Stimulated activated CD4-positive, alpha-beta T cell treated with anti-CD3 and anti-CD28 coated beads, Interleukin-2, amount 100 ng/mL, for 4 hours (primary cell): ENCODE measurements around the gene EMID1.

Experiments
- DNase-seq: peaks from one replicate; pipeline ENCODE4 v3.0.0-alpha.2; 2020; ENCODE audit warnings: low read depth

Gene EMID1

GRCh38 chr22:29205594-29206371, at the start of gene EMID1:
EMID1 (plus strand) TSS chr22:29205896; CDS start chr22:29206039, 143 bp downstream.
- no peak for DNase-seq

DNA sequence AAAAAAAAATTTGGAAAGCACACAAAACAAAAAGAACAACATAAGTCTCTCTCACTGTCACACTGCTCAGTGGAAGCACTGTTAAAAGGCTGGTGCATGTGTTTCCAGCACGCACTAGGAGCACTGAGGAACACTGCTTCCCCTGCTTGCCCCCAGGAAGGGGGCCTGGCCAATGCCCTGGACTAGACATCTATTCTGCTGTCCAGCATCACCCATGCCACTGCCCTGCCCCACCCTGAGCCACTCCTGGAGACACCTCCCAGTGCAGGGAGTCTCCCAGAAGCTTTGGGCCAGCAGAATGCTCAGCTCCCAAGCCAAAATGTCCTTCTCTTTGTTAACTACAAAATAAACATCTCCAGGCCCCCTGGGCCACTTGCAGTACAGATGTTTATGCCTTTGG, 49.7 kb upstream of the EMID1 start:
- no peak for DNase-seq

GRCh38 chr22:29156507-29156906, 49.2 kb upstream of the EMID1 start:
- DNase-seq: no peak

- no peak for DNase-seq
Observed at GRCh38 chr22:29157759-29158535, 47.7 kb upstream of the EMID1 start.

DNA sequence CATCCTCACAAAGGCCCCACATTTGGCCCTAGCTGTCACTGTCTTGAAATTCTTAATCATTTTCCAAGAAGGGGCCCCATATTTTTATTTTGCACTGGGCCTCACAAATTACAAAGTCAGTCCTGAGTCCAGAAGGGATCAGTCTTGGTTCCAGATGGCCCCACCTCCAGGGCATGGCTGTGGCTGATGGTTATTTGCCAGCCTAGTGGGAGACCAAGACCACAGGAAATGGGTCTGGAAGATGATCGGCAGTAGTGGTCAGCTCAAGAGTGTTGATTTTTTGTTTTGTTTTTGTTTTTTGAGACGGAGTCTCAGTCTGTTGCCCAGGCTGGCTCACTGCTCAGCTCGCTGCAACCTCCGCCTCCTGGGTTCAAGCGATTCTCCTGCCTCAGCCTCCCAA, 47.1 kb upstream of the EMID1 start:
- no peak for DNase-seq

GRCh38 chr22:29163808-29164207, 41.9 kb upstream of the EMID1 start:
- DNase-seq: no peak

DNA sequence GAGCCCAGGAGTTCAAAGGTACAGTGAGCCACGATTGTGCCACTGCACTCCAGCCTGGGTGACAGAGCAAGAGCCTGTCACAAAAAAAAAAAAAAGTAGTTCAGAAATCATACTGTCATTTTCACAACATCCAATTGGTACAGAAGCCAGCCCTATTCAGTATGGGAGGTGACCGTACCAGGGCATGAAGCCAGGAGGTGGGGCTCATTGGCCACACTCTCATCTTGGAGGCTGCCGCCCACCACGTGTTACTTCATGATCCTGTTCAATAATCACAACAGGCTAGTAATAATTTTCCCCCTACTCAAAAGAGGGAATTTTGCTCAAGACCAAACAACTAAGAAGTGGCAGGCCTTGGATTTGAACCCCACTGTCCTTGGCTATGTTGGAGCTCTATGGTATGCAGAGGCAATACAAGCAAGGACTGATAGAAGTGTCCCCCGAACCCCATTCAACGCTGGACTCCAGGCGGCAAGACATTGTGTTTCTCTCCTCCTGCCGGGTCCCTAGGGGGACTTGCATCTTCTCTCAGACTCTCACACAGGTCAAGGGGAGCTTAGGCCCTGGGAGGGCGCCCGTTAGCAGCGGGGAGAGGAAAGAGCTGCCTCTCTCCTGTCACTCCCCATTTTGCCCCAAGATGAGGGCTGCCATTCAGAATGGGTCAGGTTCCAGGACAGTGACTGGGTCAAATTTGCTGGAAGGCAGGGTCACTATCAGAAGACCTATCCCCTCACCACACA, 40.2 kb upstream of the EMID1 start:
- DNase-seq: no peak

GRCh38 chr22:29166180-29166579, 39.5 kb upstream of the EMID1 start:
- DNase-seq: no peak

- no peak for DNase-seq
Observed at GRCh38 chr22:29167032-29167911, 38.4 kb upstream of the EMID1 start.

GRCh38 chr22:29171721-29172120, 34.0 kb upstream of the EMID1 start:
- DNase-seq: no peak

DNA sequence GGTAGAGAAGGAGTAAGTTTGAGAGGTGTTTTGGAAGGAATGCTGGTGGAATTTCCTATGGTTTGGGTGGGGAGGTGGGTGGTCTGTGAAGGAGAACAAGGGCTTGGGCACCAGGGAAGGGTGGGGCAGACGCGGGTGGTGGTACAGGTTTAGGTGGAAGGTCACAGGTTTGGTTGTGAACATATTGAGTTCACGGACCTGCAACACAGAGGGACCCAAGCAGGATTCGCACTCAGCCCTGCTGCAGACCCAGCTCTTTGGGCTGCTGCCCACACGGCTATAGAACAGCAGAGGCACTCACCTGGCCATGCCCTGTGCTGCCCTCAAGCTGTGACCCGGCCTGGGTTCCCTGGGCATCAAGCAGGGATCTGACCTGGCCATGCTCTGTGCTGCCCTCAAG, 33.5 kb upstream of the EMID1 start:
- DNase-seq: no peak

DNA sequence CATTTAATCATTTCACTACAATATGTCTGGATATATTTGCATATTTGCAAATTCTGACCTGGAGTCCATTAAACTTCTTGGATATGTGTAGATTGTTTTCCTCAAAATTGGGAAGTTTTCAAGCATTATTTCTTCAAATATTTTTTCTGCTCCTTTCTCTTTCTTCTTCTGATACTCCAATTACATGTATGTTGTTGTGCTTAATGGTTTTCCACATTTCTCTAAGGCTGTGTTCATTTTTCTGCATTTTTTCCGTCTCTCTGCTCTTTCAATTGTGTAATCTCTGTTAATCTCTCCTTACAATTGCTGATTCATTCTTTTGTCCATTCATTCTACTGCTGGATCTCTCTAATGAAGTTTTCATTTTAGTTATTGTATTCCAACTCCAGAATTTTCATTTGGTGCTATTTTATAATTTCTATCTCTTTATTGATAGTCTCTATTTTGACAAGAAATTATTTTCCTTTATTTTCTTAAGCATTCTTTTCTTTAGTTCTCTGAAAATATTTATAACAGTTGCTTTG, 30.3 kb upstream of the EMID1 start:
- no peak for DNase-seq

GRCh38 chr22:29183971-29184848, 21.5 kb upstream of the EMID1 start:
- no peak for DNase-seq

GRCh38 chr22:29184849-29185490, 20.7 kb upstream of the EMID1 start:
- no peak for DNase-seq

GRCh38 chr22:29186302-29186701, 19.4 kb upstream of the EMID1 start:
- DNase-seq: no peak

DNA sequence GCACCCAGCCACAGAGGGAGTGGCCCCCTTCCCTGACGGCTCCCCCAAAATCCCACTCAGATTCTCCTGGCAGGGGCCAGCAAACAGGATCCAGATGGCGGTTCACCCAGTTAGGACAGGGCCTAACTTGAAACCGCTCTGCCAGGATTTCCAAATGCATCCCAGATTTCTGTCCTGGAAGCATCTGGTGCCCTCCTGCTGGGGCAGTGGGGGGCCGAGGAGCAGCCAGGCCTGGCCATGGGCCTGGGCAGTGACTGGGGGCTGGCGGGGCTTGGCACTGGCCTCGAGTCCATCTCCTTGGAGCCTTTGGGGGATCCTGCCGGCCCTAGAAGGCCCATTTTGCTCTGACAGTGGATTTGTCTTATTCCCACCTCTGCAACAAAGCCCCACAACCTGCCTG, 17.9 kb upstream of the EMID1 start:
- no peak for DNase-seq

DNA sequence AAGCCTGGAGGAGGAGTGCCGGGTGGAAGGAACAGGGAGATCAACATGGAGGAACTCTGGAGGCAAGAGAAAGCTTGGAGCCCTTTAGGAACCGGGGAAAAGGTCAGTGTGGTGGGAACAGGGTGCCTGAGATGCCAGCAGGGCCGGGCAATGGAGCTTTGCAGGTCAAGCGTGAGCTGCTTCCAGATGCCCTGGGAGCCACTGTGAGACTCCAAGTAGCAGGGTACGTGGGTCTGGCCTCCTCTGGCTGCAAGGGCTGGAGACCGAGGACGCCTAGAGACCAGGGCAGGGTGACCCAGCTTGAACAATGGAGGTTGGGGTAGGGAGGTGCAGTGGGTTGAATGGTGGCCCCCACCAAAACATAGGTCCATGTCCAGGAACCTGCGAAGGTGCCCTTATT, 15.6 kb upstream of the EMID1 start:
- DNase-seq: no peak

GRCh38 chr22:29190918-29191317, 14.8 kb upstream of the EMID1 start:
- no peak for DNase-seq

GRCh38 chr22:29193021-29193420, 12.7 kb upstream of the EMID1 start:
- DNase-seq: no peak

DNA sequence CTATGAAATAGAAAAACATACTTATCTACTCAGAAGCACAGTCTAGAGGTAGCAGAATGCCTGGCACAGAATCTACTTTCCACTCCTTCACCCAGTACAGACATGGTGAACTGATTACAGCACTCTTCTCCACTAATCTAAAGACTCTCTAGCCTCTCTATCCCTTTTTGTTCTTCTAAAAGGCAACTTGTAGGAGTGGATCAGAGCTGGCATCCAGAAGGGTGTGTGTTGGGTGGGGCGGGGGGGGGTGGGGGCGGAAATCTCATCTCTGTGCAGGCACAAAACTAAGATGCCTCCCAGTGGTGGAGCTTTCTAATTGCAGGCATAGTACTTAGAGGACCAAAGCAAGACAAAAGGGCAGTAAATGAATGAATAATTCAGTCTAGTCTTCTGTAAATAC, 11.5 kb upstream of the EMID1 start:
- DNase-seq: no peak
